HG03103 (cell line): ENCODE data around the gene USP17L15.
"Not testable (repeated sequence)": the region's sequence is repeated elsewhere in the genome, so short reads cannot be mapped to it uniquely, and the experiment has no call there.

Experiments used
- ATAC-seq: cut with Tn5 transposase; IDR thresholded peaks from one replicate; pipeline ENCODE4 v1.9.1; 2021; ENCODE audit warnings: low read depth; ENCODE audit not compliant: unreplicated experiment

The USP17L15 gene

DNA sequence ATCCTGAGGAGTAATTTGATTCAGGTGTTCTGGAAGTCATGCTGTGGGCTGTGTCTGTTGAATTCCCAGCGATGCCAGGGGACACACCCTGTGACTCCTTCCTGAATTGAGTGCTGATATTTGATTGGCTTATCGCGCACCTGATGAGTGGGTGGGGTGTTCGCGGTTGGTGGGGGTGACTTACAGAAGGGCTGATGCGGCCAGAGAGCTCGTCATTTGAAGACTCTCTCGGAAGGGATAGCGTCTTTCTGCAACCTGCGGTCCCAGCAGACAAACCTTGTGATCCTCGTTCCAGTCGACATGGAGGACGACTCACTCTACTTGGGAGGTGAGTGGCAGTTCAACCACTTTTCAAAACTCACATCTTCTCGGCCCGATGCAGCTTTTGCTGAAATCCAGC, at the start of gene USP17L15:
TSS of gene USP17L15 (plus strand) at position 301 of the 400 bp plus-strand sequence. CDS start at position 301, 0 bp downstream.
- not testable (repeated sequence) for ATAC-seq

GRCh38 chr4:9210357-9210756, 23.8 kb upstream of the USP17L15 start, which contains the start of gene USP17L10:
USP17L10 (plus strand) TSS chr4:9210657; CDS start chr4:9210657, 0 bp downstream.
- ATAC-seq: not testable (repeated sequence)

- not testable (repeated sequence) for ATAC-seq
Observed at GRCh38 chr4:9214701-9215100, 19.5 kb upstream of the USP17L15 start.

DNA sequence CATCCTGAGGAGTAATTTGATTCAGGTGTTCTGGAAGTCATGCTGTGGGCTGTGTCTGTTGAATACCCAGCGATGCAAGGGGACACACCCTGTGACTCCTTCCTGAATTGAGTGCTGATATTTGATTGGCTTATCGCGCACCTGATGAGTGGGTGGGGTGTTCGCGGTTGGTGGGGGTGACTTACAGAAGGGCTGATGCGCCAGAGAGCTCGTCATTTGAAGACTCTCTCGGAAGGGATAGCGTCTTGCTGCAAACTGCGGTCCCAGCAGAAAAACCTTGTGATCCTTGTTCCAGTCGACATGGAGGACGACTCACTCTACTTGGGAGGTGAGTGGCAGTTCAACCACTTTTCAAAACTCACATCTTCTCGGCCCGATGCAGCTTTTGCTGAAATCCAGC, 19.1 kb upstream of the USP17L15 start, which contains the start of gene USP17L11:
TSS of gene USP17L11 (plus strand) at position 301 of the 400 bp plus-strand sequence. CDS start at position 301, 0 bp downstream.
- not testable (repeated sequence) for ATAC-seq

GRCh38 chr4:9219852-9220251, 14.3 kb upstream of the USP17L15 start, which contains the start of gene USP17L12:
USP17L12 (plus strand) TSS chr4:9220152; CDS start chr4:9220152, 0 bp downstream.
- ATAC-seq: not testable (repeated sequence)

DNA sequence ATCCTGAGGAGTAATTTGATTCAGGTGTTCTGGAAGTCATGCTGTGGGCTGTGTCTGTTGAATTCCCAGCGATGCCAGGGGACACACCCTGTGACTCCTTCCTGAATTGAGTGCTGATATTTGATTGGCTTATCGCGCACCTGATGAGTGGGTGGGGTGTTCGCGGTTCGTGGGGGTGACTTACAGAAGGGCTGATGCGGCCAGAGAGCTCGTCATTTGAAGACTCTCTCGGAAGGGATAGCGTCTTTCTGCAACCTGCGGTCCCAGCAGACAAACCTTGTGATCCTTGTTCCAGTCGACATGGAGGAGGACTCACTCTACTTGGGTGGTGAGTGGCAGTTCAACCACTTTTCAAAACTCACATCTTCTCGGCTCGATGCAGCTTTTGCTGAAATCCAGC, 9.6 kb upstream of the USP17L15 start, which contains the start of gene USP17L13:
TSS of gene USP17L13 (plus strand) at position 301 of the 400 bp plus-strand sequence. CDS start at position 301, 0 bp downstream.
- ATAC-seq: not testable (repeated sequence)

- ATAC-seq: not testable (repeated sequence)
Observed at GRCh38 chr4:9230249-9230648, 3.9 kb upstream of the USP17L15 start.

- not testable (repeated sequence) for ATAC-seq
Observed at GRCh38 chr4:9238461-9238860, 4.3 kb downstream of the USP17L15 start.

- ATAC-seq: not testable (repeated sequence)
Observed at GRCh38 chr4:9243579-9243978, 9.4 kb downstream of the USP17L15 start, which contains the start of gene USP17L17. USP17L17 (plus strand) TSS chr4:9243879; CDS start chr4:9243879, 0 bp downstream.

DNA sequence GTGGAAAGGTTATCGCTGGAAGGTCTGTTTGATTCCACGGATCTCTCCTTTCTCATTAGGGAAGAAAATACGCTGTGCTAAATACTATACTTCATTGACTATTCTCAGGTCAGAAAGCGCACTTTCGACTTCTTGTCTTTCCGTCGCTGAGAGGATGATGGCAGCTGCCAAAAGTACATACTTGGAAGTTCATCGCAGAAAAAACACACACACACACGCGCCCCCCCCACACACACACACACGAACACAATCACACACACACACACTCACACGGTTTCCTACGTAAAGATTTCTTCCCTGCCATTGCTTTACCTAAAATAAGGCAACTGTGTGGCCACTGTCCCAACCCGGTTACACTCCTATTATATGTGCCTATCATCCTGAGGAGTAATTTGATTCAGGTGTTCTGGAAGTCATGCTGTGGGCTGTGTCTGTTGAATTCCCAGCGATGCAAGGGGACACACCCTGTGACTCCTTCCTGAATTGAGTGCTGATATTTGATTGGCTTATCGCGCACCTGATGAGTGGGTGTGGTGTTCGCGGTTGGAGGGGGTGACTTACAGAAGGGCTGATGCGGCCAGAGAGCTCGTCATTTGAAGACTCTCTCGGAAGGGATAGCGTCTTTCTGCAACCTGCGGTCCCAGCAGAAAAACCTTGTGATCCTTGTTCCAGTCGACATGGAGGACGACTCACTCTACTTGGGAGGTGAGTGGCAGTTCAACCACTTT, 13.9 kb downstream of the USP17L15 start, which contains the start of gene USP17L18:
TSS of gene USP17L18 (plus strand) at position 678 of the 728 bp plus-strand sequence. CDS start at position 678, 0 bp downstream.
- ATAC-seq: not testable (repeated sequence)

GRCh38 chr4:9253078-9253477, 18.9 kb downstream of the USP17L15 start, which contains the start of gene USP17L19:
USP17L19 (plus strand) TSS chr4:9253378; CDS start chr4:9253378, 0 bp downstream.
- not testable (repeated sequence) for ATAC-seq

- ATAC-seq: not testable (repeated sequence)
Observed at GRCh38 chr4:9257824-9258223, 23.6 kb downstream of the USP17L15 start, which contains the start of gene USP17L20. USP17L20 (plus strand) TSS chr4:9258124; CDS start chr4:9258124, 0 bp downstream.

DNA sequence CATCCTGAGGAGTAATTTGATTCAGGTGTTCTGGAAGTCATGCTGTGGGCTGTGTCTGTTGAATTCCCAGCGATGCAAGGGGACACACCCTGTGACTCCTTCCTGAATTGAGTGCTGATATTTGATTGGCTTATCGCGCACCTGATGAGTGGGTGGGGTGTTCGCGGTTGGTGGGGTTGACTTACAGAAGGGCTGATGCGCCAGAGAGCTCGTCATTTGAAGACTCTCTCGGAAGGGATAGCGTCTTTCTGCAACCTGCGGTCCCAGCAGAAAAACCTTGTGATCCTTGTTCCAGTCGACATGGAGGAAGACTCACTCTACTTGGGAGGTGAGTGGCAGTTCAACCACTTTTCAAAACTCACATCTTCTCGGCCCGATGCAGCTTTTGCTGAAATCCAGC, 28.4 kb downstream of the USP17L15 start, which contains the start of gene USP17L21:
TSS of gene USP17L21 (plus strand) at position 301 of the 400 bp plus-strand sequence. CDS start at position 301, 0 bp downstream.
- ATAC-seq: not testable (repeated sequence)

DNA sequence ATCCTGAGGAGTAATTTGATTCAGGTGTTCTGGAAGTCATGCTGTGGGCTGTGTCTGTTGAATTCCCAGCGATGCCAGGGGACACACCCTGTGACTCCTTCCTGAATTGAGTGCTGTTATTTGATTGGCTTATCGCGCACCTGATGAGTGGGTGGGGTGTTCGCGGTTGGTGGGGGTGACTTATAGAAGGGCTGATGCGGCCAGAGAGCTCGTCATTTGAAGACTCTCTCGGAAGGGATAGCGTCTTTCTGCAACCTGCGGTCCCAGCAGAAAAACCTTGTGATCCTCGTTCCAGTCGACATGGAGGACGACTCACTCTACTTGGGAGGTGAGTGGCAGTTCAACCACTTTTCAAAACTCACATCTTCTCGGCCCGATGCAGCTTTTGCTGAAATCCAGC, 33.1 kb downstream of the USP17L15 start, which contains the start of gene USP17L22:
TSS of gene USP17L22 (plus strand) at position 301 of the 400 bp plus-strand sequence. CDS start at position 301, 0 bp downstream.
- not testable (repeated sequence) for ATAC-seq

- not testable (repeated sequence) for ATAC-seq
Observed at GRCh38 chr4:9271719-9272118, 37.5 kb downstream of the USP17L15 start.
